ENCODE data around the gene APC2. TPM values are rescaled to one million over a fixed set of nuclear protein-coding genes. Genes with fewer than 3 reads are reported as not detected.

Gene APC2
- total RNA-seq, 1 experiment from 2014 or later: 0.68 TPM

- Histone ChIP-seq H4K5ac (ENCODE audit: insufficient read length, low read depth, low read length) (no peak overlapping the region), H4K20me1 (ENCODE audit: control insufficient read depth, insufficient read depth, insufficient read length) (peaks cover 2% of the 10 kb centered on the region), H4K8ac (replicated peaks; ENCODE audit: insufficient read length, low read depth, low read length) (no peak overlapping the region), H3K23ac (ENCODE audit: insufficient read length, low read depth, low read length) (no peak overlapping the region), H3K18ac (ENCODE audit: insufficient read length, low read depth, low read length) (no peak overlapping the region), H3K79me2 (ENCODE audit: insufficient read depth, low read length) (peaks cover 23% of the 10 kb centered on the region; the same call in 1 of the 2 replicates), H3K4me2 (ENCODE audit: insufficient read depth, insufficient read length, low read length) (no peak overlapping the region), H2BK5ac (ENCODE audit: insufficient read length, low read length) (no peak overlapping the region), H3K4ac (ENCODE audit: low read depth, low read length) (no peak overlapping the region), H3K23me2 (ENCODE audit: insufficient read length, low read depth, low read length, poor library complexity, severe bottlenecking) (peaks cover 6% of the 10 kb centered on the region), H2BK20ac (ENCODE audit: low read depth, low read length, poor library complexity, severe bottlenecking) (no peak overlapping the region), H3K79me1 (ENCODE audit: insufficient read depth, low read depth, low read length, poor library complexity, severe bottlenecking) (peaks cover 10% of the 10 kb centered on the region), H3K27me3 (ENCODE audit: insufficient read depth, low read length) (no peaks in the 10 kb centered on the region), H2BK12ac (ENCODE audit: insufficient read length, low read depth, low read length) (no peak overlapping the region), H4K91ac (ENCODE audit: insufficient read length, low read depth, low read length) (no peak overlapping the region), H3K4me1 (ENCODE audit: insufficient read depth, low read length) (no peaks in the 10 kb centered on the region; the same call in 1 of the 2 replicates), H2AK5ac (ENCODE audit: insufficient read length, low read length) (no peak overlapping the region), H2BK15ac (ENCODE audit: low read depth, low read length) (no peak overlapping the region), H3K27ac (ENCODE audit: insufficient read length, low read depth, low read length) (no peak overlapping the region), H2AFZ (ENCODE audit: low read length) (no peak overlapping the region), H3K14ac (ENCODE audit: insufficient read depth, low read length) (no peak overlapping the region), H2BK120ac (ENCODE audit: low read depth, low read length, poor library complexity, severe bottlenecking) (no peak overlapping the region), H3K9me3 (ENCODE audit: control insufficient read depth, low read depth, low read length) (no peaks in the 10 kb centered on the region), H3K9ac (ENCODE audit: extremely low read depth, insufficient read length, low read length) (no peak overlapping the region), H3T11ph (ENCODE audit: low read length) (no peak overlapping the region), H3K56ac (ENCODE audit: insufficient read length, low read depth, low read length) (no peak overlapping the region)
- peak overlapping the region in 2 of 3 experiments; percentile 22 to 93; a peak in 3 of 7 replicates for H3K27ac Mint-ChIP-seq
- H3K27me3 Mint-ChIP-seq (ENCODE audit: low read depth): no peaks in the 10 kb centered on the region
- H3K4me1 Mint-ChIP-seq: peaks cover 13 to 32% of the 10 kb centered on the region in 2 experiments
- H3K9me3 Mint-ChIP-seq: no peaks in the 10 kb centered on the region
- DNase-seq: no peak
- H3K4me3 Mint-ChIP-seq: no peak overlapping the region; a peak in 1 of 5 replicates
- H3K36me3 Mint-ChIP-seq (ENCODE audit: insufficient read depth in 1 of 3, low read depth in 3 of 3): peaks cover 29 to 86% (median 83%) of the 10 kb centered on the region in 3 experiments
- TF ChIP-seq, protein P1, sequence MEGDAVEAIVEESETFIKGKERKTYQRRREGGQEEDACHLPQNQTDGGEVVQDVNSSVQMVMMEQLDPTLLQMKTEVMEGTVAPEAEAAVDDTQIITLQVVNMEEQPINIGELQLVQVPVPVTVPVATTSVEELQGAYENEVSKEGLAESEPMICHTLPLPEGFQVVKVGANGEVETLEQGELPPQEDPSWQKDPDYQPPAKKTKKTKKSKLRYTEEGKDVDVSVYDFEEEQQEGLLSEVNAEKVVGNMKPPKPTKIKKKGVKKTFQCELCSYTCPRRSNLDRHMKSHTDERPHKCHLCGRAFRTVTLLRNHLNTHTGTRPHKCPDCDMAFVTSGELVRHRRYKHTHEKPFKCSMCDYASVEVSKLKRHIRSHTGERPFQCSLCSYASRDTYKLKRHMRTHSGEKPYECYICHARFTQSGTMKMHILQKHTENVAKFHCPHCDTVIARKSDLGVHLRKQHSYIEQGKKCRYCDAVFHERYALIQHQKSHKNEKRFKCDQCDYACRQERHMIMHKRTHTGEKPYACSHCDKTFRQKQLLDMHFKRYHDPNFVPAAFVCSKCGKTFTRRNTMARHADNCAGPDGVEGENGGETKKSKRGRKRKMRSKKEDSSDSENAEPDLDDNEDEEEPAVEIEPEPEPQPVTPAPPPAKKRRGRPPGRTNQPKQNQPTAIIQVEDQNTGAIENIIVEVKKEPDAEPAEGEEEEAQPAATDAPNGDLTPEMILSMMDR (conservative IDR thresholded peaks at IDR 0.05): no peak
- no CpG with 5 or more reads among the region's 37 CpGs for WGBS (ENCODE audit: extremely low coverage, insufficient read length, low lambda C conversion rate)
Observed at GRCh38 chr19:1421218-1421957, 28.5 kb upstream of the APC2 start.
